Neural cell (in vitro differentiated cells): Measurements from ENCODE around the gene ACOX1.

ENCODE experiments used
- EP300 ChIP-seq: fragments of 450-650 bp; conservative IDR thresholded peaks from 2 replicates; pipeline ENCODE4 v1.6.1; 2014; ENCODE audit warnings: antibody characterized with exemption, mild to moderate bottlenecking, moderate library complexity; ENCODE audit not compliant: poor library complexity, severe bottlenecking
- EZH2 ChIP-seq: fragments of 200-600, 300-800 bp; shearing (Covaris generic), sonication (generic); IDR thresholded peaks from 2 replicates; pipeline ENCODE4 v1.6.1; 2014; ENCODE audit warnings: antibody characterized with exemption, low read length, borderline replicate concordance, mild to moderate bottlenecking; ENCODE audit not compliant: insufficient read depth, poor library complexity, severe bottlenecking
- POLR2AphosphoS5 ChIP-seq: IDR thresholded peaks from 2 replicates; pipeline ENCODE4 v1.6.1; 2012
- RAD21 ChIP-seq: fragments of 450-650 bp; conservative IDR thresholded peaks from 2 replicates; pipeline ENCODE4 v1.6.1; 2014; ENCODE audit warnings: antibody characterized with exemption, mild to moderate bottlenecking, moderate library complexity
- SMC3 ChIP-seq: fragments of 450-650 bp; conservative IDR thresholded peaks from 2 replicates; pipeline ENCODE4 v1.6.1; 2014; ENCODE audit warnings: antibody characterized with exemption, mild to moderate bottlenecking, moderate library complexity; ENCODE audit not compliant: poor library complexity
- TAF1 ChIP-seq: IDR thresholded peaks from 2 replicates; pipeline ENCODE4 v1.6.1; 2012; ENCODE audit warnings: low read depth
- TF ChIP-seq, protein P1 (sequence below): fragments of 450-650 bp; IDR thresholded peaks from 2 replicates; pipeline ENCODE4 v1.5.1; 2014; ENCODE audit warnings: antibody characterized with exemption, mild to moderate bottlenecking, moderate library complexity; ENCODE audit not compliant: poor library complexity, severe bottlenecking

GRCh38 chr17:76004750-76005262 is 25.8 kb upstream of the ACOX1 start:
- no peak for TF ChIP-seq EZH2
- TF ChIP-seq, protein P1, sequence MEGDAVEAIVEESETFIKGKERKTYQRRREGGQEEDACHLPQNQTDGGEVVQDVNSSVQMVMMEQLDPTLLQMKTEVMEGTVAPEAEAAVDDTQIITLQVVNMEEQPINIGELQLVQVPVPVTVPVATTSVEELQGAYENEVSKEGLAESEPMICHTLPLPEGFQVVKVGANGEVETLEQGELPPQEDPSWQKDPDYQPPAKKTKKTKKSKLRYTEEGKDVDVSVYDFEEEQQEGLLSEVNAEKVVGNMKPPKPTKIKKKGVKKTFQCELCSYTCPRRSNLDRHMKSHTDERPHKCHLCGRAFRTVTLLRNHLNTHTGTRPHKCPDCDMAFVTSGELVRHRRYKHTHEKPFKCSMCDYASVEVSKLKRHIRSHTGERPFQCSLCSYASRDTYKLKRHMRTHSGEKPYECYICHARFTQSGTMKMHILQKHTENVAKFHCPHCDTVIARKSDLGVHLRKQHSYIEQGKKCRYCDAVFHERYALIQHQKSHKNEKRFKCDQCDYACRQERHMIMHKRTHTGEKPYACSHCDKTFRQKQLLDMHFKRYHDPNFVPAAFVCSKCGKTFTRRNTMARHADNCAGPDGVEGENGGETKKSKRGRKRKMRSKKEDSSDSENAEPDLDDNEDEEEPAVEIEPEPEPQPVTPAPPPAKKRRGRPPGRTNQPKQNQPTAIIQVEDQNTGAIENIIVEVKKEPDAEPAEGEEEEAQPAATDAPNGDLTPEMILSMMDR, result no peak
- no peak for TF ChIP-seq EP300
- no peak for TF ChIP-seq RAD21
- TF ChIP-seq TAF1, result no peak
- no peak for TF ChIP-seq SMC3
- TF ChIP-seq POLR2AphosphoS5, result no peak
